Tibial nerve (tissue), 4 donors: Measurements from ENCODE around the gene ASPSCR1. TPM values are rescaled to one million over a fixed set of nuclear protein-coding genes. Genes with fewer than 3 reads are reported as not detected.

Source experiments
- DNase-seq, 2 donors: peaks; one replicate each; pipeline ENCODE4 v3.0.0-alpha.2; 2019; ENCODE audit warnings: low spot score in 2 of 2
- H3K27ac ChIP-seq, 4 donors: fragments of 200-600 bp; sonication (generic) in 3 of 4; one replicate each; pipeline ENCODE4 v1.5.1; 2017 to 2019; ENCODE audit warnings: mild to moderate bottlenecking in 1 of 4
- H3K27me3 ChIP-seq, 2 donors: fragments of 200-600 bp; sonication (generic) in 1 of 2; one replicate each; pipeline versions ENCODE4 v1.5.1 to v1.6.0; 2017 to 2019
- H3K36me3 ChIP-seq, 3 donors: fragments of 200-600 bp; sonication (generic); one replicate each; pipeline ENCODE4 v1.5.1; 2018 to 2019
- H3K4me1 ChIP-seq, 4 donors: fragments of 200-600 bp; sonication (generic) in 3 of 4; one replicate each; pipeline ENCODE4 v1.5.1; 2017 to 2019
- H3K4me3 ChIP-seq, 4 donors: fragments of 200-600 bp; sonication (generic) in 3 of 4; one replicate each; pipeline ENCODE4 v1.5.1; 2017 to 2019; ENCODE audit warnings: mild to moderate bottlenecking in 1 of 4, moderate library complexity in 1 of 4
- H3K9me3 ChIP-seq, 4 donors: fragments of 200-600 bp; sonication (generic) in 3 of 4; one replicate each; pipeline ENCODE4 v1.5.1; 2017 to 2019
- EP300 ChIP-seq, 2 donors: sonication (generic); formaldehyde crosslinking; IDR thresholded peaks; one replicate each; pipeline ENCODE4 v1.6.1; 2017; ENCODE audit warnings: antibody characterized with exemption in 2 of 2, mild to moderate bottlenecking in 1 of 2
- POLR2A ChIP-seq, 2 donors: fragments of 450-650 bp; IDR thresholded peaks; one replicate each; pipeline ENCODE4 v1.6.1; 2017; ENCODE audit warnings: antibody characterized with exemption in 2 of 2, mild to moderate bottlenecking in 2 of 2, moderate library complexity in 2 of 2
- WGBS, 2 donors: methylation state at CpG; one replicate each; pipeline ENCODE4 v1.1.5; 2018; 5-methylcytosine and 5-hydroxymethylcytosine counted together
- total RNA-seq, 4 donors: library from RNA; depleted of rRNA; stranded (reverse); fragments of >200 nt; gene quantifications; one replicate each; pipeline ENCODE4 v1.1.0, GENCODE V29; 2016
- TF ChIP-seq, protein P1 (sequence below), 5 experiments: fragments of 200-600 bp in 3 of 5; fragments of 450-650 bp in 2 of 5; sonication (generic) in 3 of 5; IDR thresholded peaks; one replicate each; pipeline ENCODE4 v1.5.1; 2016 to 2019; ENCODE audit warnings: antibody characterized with exemption in 5 of 5, mild to moderate bottlenecking in 3 of 5, moderate library complexity in 2 of 5

Gene ASPSCR1
- total RNA-seq, 4 donors from 2014 or later: 32.9 to 82.8 (median 55.6) TPM

DNA sequence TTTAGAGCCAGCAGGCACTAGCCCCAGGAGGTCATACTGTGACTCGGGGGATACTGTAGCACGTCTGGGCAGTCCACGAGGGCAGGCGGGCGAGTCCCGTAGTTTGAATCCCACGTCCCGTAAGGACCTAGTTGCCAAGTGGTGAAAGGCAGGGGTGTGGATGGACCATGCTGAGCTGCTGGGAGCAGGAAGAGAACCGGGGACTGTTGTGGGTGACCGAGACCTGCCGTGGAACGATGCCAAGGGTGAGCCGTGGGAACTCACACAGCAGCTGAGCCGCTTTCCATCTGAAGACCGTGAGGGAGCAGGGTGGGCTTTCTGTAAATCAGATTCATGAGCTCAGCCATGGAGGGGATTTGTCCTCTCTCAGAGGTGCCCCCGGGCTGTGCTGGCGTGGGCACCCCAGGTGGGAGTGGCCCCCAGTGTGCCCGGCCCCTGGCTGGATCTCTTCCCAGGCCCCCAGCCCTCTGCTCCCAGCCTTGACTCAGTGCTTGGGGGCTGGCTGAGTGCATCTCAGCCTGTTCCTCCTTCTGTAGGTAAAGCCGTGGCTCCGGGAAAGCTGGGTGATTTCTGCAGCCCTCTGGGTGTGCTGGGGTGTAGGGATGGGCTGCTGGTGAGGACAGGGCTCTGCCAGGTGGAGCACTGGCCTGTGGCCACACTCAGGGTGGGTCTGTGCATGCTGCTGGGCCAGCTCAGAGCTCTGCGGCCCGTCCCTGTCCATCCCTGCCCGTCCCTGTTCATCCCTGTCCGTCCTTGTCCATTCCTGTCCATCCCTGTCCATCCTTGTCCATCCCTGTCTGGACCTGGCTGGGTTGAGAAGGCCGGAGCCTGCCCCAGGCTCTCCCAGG lies 13.6 kb downstream of the ASPSCR1 start:
- Histone ChIP-seq H3K4me1 (peaks cover 0 to 51% (median 27%) of the 10 kb centered on the region in 4 donors), H3K27me3 (no peaks in the 10 kb centered on the region), H3K9me3 (no peaks in the 10 kb centered on the region), H3K4me3 (peak overlapping the region in 1 of 4 donors; percentile 26), H3K27ac (peak overlapping the region in 2 of 4 donors; percentile 33 to 71), H3K36me3 (peaks cover 0 to 41% (median 0%) of the 10 kb centered on the region in 3 donors)
- TF ChIP-seq, protein P1, sequence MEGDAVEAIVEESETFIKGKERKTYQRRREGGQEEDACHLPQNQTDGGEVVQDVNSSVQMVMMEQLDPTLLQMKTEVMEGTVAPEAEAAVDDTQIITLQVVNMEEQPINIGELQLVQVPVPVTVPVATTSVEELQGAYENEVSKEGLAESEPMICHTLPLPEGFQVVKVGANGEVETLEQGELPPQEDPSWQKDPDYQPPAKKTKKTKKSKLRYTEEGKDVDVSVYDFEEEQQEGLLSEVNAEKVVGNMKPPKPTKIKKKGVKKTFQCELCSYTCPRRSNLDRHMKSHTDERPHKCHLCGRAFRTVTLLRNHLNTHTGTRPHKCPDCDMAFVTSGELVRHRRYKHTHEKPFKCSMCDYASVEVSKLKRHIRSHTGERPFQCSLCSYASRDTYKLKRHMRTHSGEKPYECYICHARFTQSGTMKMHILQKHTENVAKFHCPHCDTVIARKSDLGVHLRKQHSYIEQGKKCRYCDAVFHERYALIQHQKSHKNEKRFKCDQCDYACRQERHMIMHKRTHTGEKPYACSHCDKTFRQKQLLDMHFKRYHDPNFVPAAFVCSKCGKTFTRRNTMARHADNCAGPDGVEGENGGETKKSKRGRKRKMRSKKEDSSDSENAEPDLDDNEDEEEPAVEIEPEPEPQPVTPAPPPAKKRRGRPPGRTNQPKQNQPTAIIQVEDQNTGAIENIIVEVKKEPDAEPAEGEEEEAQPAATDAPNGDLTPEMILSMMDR (IDR thresholded peaks at IDR 0.05): no peak
- TF ChIP-seq POLR2A (IDR thresholded peaks at IDR 0.05) (no peak), EP300 (IDR thresholded peaks at IDR 0.05) (no peak)
- 82 to 87% methylated on average over 20 to 21 of the region's 25 CpGs for WGBS, 2 donors
- no peak for DNase-seq

DNA sequence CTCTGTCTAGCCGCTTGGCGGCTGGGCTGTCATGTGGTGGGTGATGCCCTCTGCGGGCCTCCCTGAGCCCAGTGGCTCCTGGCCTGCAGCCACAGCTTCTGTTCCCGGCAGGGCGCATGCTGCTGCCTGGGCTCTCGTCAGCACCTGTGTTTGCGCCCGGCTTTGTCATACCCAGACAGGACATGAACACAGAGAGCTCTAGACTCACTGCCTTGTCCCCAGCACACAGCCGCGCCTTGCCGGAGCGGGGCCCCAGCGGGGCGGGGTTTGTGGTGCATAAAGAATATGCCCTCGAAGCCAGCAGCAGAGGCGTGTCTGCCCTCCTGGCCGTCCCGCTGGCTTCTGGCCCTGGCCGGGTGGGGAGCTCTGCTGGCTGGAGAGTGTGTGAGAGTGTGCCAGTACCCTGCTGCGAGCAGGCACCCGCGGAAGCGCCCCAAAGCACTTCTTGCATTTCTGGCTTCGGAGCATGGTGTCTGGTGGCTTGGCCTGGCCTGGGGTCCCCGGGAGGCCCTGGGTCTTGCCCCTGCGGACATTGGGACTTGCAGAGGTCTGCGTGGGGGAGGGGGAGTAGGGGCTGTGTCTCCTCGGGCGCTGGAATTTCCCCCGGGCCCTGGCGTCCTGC lies 14.4 kb downstream of the ASPSCR1 start:
- peak in 1 of 2 donors; percentile 41 for DNase-seq
- H3K36me3 ChIP-seq: peaks cover 0 to 41% (median 0%) of the 10 kb centered on the region in 3 donors
- TF ChIP-seq EP300 (IDR thresholded peaks at IDR 0.05) (peak in 1 of 2 donors; percentile 39), POLR2A (IDR thresholded peaks at IDR 0.05) (no peak)
- TF ChIP-seq, protein P1 (IDR thresholded peaks at IDR 0.05): peak in 1 of 5 experiments; percentile 17
- WGBS, 2 donors: 33% methylated on average over 15 to 28 of the region's 31 CpGs
- H3K4me1 ChIP-seq: peaks cover 0 to 51% (median 27%) of the 10 kb centered on the region in 4 donors
- H3K9me3 ChIP-seq: no peaks in the 10 kb centered on the region
- H3K4me3 ChIP-seq: peak overlapping the region in 2 of 4 donors; percentile 19 to 26
- H3K27me3 ChIP-seq: no peaks in the 10 kb centered on the region
- peak overlapping the region in 2 of 4 donors; percentile 33 to 71 for H3K27ac ChIP-seq

DNA sequence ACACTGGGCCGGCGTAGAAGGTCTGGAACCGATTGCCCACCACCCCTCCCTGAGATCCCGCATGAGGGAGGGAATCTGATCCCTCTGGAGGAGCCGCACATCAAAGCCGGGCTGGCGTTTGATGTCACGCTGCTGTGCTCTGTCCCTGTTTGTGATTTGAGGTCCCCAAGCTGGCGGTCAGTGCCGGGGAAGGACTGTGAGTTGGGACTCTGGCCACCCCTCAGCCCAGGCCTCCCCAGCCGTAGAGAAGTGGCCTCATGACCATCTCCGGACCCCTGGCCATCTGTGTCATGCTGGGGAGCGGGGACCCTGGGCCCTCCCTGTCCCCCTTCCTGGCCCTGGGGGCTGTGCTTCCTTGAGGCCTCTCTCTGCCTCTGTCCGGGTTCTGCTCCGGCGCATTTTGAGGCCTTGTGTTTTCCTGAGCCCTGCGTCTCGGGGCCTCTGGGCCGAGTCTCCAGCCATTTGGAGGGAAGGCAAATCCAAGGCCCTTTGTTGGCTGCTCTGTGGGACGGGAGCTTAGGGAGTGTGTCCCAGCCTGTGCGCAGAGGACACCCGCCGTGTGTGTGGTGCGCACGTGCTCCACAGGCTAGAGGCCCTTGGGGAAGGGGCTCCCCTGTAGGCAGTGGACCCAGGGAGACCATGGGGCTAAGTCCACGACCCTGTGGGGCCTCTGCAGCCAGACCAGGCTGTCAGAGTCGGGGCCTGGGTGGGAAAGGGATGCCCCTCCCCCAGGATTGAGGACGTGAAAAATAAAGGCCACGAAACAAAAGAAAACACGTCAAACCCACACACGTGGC lies 15.1 kb downstream of the ASPSCR1 start:
- peaks cover 0 to 38% (median 0%) of the 10 kb centered on the region in 3 donors for H3K36me3 ChIP-seq
- H3K4me1 ChIP-seq: peaks cover 0 to 51% (median 27%) of the 10 kb centered on the region in 4 donors
- H3K9me3 ChIP-seq: no peaks in the 10 kb centered on the region
- TF ChIP-seq, protein P1 (IDR thresholded peaks at IDR 0.05): no peak
- no peak for TF ChIP-seq POLR2A (IDR thresholded peaks at IDR 0.05)
- no peak for TF ChIP-seq EP300 (IDR thresholded peaks at IDR 0.05)
- DNase-seq: no peak
- H3K27ac ChIP-seq: peak overlapping the region in 1 of 4 donors; percentile 71
- H3K27me3 ChIP-seq: no peaks in the 10 kb centered on the region
- WGBS, 2 donors: 73 to 87% methylated on average over 15 to 23 of the region's 31 CpGs
- H3K4me3 ChIP-seq: peak overlapping the region in 2 of 4 donors; percentile 19 to 26

DNA sequence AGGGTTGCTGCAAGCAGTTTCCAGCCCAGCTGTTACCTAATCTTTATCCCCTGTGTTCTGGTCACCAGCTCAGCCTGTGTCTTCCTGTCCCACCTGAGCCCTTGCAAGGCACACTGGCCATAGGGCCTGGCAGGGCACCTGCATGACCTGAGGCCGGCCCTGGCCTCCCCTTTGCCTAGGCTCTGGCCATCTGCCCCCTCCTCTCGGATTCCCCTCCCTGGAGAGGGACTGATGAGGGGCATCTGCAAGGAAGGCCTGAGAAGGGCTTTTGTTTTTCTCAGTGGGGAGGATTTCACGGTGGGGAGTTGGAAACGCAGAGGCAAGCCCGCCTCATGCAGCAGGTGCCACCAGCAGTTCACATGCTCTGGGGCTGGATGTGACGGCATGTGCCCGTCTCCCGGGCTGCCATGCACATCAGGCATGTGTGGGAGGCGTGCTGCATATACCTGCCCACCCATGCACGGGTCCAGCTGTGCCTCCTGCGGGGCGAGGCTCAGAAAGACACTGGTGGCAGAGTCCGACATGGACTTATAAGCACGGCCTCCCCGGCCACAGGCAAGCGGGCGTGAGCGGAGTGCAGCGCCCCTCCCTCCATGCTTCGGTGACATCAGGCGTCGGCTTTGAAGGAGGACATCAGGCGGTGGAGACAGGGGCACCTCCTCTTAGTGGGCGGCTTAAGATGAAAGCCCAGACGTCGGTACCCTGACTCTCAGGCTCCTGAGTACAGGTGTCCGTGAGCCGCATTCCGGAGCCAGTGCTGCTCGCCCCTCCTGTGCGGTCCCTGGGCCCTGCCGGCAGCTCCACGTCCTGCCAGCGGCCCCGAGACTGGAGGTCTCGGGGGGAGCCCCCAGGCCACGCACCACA lies 16.5 kb downstream of the ASPSCR1 start:
- TF ChIP-seq, protein P1 (IDR thresholded peaks at IDR 0.05): no peak
- TF ChIP-seq EP300 (IDR thresholded peaks at IDR 0.05) (no peak), POLR2A (IDR thresholded peaks at IDR 0.05) (no peak)
- H3K27ac ChIP-seq: peak overlapping the region in 1 of 4 donors; percentile 69
- peak overlapping the region in 1 of 4 donors; percentile 13 for H3K4me3 ChIP-seq
- peaks cover 0 to 51% (median 27%) of the 10 kb centered on the region in 4 donors for H3K4me1 ChIP-seq
- 88 to 90% methylated on average over 23 to 30 of the region's 37 CpGs for WGBS, 2 donors
- no peak for DNase-seq
- no peaks in the 10 kb centered on the region for H3K27me3 ChIP-seq
- H3K36me3 ChIP-seq: peaks cover 0 to 30% (median 0%) of the 10 kb centered on the region in 3 donors
- no peaks in the 10 kb centered on the region for H3K9me3 ChIP-seq
